GM19452 (cell line): ENCODE data around the gene RAB29.

Source experiments
- ATAC-seq: cut with Tn5 transposase; IDR thresholded peaks from one replicate; pipeline ENCODE4 v1.9.1; 2021; ENCODE audit not compliant: unreplicated experiment

Gene RAB29

DNA sequence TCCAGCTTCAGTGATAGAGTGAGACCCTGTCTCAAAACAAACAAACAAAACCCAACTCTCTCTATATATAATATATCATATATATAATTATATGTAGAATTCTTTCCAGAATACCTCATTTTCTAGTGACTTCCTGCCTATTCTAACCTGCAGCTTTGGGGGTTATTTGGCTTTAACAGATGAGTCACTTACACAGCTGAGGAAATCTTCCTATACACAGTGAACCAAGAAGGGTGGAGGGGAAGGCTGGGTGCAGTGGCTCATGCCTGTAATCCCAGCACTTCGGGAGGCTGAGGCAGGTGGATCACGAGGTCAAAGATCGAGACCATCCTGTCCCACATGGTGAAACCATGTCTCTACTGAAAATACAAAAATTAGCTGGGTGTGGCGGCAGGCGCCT is 9.2 kb downstream of the RAB29 start:
- no peak for ATAC-seq

DNA sequence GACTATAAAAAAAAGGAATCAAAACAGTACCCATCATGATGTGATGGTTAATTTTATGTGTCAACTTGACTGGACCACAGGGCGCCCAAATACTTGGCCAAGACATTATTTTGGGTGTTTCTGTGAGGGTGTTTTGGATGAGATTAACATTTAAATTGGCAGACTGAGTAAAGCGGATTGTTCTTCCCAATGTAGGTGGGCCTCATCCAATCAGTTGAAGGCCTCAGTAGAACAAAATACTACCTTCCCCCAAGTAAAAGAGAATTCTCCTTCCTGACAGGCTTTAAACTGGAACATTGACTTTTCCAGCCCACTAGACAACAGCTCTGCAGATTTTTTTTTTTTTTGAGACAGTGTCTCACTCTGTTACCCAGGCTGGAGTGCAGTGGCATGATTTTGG is 10.7 kb downstream of the RAB29 start:
- no peak for ATAC-seq

DNA sequence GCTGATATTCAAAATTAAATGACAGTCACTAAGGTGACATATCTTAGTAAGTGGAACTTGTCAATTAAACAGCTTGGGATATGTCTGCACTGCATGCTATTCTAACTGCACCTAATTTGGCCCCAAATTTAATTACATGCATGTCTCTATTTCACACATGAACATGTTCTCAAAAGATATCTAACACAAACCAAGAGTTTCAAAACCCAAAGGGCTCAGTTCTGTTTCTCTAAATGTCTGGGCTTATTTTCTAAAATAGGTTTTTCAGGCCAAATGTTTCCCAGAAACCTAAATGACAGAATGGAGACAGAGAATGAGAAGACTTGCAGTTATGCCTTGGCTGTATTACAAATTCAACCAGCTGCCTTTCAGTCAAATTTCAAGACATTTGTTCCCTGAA is 11.3 kb downstream of the RAB29 start:
- ATAC-seq, result no peak

DNA sequence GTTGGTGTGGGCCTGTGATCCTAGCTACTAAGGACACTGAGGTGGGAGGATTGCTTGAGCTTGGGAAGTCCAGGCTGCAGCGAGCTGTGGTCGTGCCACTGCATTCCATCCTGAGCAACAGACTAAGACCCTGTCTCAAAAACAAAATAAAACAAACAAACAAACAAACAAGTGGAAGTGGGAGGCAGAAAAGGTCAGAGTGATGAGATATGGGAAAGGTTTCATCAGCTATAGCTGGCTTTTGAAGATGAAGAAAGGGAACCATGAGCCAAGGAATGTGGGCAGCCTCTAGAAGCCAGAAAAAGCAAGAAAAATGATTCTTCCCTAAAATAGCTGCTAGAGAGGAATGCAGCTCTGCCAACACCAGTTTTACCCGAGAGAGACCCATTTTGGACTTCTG is 14.7 kb downstream of the RAB29 start:
- no peak for ATAC-seq

DNA sequence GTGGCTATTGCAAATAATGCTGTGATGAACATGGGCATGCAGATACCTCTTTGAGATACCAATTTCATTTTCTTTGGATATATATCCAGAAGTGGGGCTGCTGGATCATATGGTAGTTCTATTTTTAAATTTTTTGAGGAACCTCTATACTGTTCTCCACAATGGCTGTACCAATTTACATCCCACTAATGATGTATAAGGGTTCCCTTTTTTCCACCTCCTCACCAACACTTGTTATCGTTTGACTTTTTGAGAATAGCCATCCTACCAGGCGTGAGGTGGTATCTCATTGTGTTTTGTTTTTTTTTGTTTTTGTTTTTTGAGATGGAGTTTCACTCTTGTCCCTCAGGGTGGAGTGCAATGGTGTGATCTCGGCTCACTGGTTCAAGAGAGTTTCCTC is 18.7 kb downstream of the RAB29 start:
- no peak for ATAC-seq

- no peak for ATAC-seq
Measured at GRCh38 chr1:205754857-205755256, 20.4 kb downstream of the RAB29 start.

DNA sequence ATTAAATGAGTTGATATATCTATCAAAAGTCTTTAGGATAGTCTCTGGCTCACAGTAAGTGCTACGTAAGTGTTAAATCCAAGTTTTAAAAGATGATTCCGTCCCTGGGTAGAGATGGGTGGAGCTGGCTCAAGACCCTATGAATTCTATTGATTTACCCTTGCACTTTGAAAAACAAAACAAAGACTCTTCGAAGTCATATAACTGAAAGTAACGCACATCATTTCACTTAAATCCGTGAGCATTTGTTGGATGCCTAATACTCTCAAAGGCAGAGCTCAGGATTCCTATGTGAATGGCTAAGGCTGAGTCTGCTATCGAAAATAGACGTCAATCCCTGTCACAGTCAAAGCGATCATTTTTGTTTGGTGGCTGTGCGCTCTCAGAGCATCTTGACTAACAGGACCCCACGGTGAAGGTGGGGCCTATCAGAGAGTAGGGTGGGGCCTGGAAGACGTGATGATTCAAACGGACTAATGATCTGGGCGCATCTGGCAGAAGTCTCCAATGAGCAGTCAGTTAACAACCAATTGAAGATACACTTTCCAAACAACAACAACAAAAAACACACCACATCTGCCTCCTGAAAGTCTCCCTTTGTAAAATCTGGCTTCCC is 24.1 kb downstream of the RAB29 start:
- no peak for ATAC-seq

DNA sequence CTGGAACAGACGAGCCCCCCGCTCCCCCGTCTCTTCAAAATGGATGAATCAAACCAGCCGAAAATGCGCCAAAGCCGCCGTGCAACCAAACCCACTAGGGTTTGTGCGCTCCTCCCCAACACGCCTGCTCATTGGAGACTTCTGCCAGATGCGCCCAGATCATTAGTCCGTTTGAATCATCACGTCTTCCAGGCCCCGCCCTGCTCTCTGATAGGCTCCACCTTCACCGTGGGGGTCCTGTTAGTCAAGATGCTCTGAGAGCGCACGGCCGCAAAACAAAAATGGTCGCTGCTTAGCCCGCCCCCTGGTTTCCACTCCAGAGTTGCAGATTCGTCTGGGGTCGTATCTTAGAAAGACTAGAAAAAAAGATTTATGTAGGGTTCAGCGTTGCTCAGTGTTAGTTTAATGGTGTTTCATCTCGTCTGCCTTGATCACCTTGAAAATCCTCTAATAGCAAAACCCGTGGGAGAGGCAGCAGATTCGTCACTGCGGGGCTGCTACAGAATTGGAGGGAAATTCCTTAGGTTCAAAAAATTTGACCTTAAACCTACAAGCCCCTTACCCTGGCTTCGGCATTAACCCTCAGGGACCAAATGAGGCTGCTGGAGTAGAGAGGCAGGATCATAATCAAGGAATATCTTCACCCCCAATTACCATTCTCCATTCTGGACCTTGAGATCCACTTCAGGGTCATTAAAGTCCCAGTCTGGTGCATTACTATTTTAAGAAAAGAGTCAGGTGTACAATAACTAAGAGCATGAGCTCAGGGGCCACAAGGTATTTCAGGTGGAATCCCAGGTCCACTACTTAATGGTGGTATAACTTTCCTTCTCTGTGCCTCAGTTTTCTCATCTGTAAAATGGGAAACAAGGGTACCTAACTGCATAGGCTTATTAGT is 24.9 kb downstream of the RAB29 start, which contains the start of gene NUCKS1:
NUCKS1 (minus strand) TSS at position 45 of the 898 bp plus-strand sequence. CDS start 209 bp downstream, outside the sequence.
- ATAC-seq, result peak; percentile 73

- peak; percentile 74 for ATAC-seq
Measured at GRCh38 chr1:205749234-205750137, 25.8 kb downstream of the RAB29 start.

DNA sequence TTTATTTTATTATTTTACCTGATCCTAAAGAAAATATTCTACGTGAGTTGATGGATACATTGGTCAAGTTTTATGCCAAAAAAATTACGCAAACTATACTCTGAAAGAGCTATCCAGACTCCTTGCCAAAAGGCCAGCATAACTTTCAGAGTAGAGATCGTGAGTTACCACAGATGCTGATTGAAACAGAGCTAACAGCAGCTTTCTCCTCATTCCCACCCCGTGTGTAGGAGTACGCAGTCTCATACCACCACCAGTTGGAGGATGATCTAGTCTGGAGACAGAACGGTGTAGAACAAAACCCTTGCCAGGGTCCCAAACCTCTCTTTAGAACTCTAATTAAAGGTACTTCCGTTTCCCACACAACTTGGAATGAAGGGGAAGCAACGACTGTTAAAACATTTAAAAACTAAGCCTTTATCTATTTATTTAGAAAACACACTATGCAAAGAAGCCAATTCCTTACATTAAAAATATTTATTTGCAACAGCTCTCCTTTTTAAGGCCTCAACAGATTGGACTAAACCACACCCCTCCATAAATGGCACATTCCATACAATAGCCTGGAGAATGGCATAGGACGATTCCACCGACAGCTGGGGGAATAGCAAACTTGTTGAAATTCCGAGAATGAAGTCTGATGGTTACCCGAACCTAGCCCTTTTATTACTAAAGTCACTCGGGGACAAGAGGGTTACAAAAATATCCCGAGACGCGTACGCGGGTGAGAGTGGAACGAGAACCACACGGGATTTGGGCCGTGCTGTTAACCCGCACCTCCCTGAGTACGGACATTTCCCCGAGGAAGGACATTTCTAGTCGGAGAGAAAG is 26.7 kb downstream of the RAB29 start:
- peak; percentile 21 for ATAC-seq

DNA sequence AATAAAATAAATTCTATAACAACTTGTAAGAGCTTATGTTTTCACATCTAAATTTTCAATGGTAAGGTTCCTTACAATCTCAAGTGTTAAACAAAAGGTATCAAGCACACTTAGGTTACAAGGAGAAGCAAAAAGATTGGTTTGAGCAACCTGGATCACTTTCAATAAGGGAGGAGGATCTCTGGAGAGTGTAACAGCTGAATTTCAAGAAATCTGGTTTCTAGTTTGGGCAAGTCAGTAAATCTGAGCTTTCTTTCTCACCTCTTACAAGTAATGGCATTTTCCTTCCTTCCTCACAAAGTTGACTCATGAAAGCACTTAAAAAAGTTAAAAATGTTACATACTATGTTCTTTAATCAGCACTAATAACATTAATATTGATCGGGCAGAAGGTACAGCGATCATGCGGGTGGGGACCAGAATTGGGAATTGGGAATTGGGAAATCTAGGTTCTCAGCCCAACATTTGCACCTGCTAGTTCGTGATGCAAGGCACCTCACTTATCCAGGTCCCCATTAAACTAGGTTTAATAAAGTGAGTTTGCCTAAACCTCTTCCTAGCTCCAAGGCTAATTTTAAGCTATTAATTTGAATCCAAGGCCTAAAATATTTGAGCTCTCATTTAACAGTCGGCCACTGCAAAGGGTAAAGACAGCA is 28.4 kb downstream of the RAB29 start:
- no peak for ATAC-seq

- no peak for ATAC-seq
Measured at GRCh38 chr1:205744403-205744802, 30.9 kb downstream of the RAB29 start.

DNA sequence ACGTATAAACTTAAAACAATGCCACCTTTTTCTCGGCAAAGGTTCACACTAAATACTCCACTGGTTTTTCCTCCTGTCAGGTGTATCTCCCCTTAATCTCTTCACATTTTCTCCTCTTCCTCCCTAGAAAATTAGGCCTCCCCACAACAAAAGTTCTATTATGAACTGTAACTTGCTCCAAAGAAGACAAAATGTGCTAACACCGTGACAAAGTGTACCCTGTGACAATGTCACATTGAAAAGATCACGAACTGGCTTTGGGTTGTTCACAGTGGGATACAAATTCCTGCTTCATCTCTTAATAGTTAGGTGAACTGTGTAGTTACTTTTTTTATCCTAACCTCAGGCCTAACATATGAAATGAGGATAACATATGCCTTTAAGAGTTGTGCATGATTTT is 31.3 kb downstream of the RAB29 start:
- ATAC-seq, result no peak

DNA sequence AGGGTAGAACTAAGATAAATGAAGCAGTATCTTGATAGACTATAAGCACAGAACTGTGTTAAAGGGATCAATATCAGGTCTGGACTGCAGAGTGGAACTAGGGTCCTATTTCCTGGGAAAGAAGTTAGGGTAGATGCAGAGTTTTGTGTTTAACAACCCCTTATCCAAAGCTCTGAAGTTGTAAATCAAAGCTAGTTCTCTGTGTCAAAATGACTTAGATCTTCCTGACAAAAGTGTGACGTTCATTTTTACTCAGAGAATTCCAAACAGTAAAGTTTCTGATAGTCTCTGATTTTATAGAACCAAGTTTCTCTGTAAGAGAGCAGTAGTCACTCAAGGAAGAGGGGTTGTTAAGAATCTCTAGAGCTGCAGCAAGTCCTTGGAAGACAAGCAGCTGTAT is 33.6 kb downstream of the RAB29 start:
- no peak for ATAC-seq

- ATAC-seq, result no peak
Measured at GRCh38 chr1:205739348-205740160, 35.7 kb downstream of the RAB29 start.

DNA sequence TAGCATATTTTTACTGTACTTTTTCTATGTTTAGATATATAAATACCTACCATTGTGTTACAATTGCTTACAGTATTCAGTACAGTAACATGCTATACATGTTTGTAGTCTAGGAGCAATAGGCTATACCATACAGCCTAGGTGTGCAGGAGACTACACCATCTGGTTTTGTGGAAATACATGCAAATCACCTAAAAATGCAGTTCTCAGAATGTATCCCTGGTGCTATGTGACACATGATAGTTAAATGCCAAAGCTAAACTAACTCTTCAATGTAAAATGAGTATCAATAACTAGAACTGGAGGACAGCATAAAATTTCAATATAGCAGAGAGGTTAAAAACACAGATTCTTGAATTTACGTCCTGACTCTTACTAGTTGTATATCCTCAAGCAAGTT is 40.1 kb downstream of the RAB29 start:
- no peak for ATAC-seq

DNA sequence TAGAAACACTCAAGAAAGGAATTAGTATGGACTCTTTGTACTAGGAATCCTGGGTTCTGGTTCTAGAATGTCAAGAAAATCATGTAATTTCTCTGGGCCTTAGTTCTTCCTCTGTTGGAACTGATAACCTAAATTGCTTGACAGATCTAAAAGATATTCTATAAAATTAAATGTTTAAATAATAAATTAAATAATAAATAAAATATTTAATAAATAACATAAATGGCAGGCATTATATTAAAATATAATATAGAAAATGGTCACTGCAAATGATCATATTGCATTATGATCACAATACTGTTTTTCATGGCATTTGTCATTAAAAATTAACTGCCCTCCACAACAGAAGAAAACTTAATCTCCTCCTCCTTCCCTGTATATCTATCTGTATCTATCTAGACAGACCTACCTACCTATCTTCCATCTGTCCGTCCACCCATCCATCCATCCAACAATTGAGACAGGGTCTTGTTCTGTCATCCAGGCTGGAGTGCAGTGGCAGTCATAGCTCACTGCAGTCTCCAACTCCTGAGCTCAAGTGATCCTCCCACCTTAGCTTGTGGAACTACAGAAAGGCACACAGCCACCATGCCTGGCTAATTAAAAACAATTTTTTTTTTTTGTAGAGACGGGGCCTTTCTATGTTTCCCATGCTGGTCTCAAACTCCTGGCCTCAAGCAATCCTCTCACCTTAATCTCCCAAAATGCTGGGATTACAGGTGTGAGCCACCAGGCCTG is 41.7 kb downstream of the RAB29 start:
- no peak for ATAC-seq

- no peak for ATAC-seq
Measured at GRCh38 chr1:205729945-205730610, 45.2 kb downstream of the RAB29 start.
